ENCODE data around the gene DGKH.

DNA sequence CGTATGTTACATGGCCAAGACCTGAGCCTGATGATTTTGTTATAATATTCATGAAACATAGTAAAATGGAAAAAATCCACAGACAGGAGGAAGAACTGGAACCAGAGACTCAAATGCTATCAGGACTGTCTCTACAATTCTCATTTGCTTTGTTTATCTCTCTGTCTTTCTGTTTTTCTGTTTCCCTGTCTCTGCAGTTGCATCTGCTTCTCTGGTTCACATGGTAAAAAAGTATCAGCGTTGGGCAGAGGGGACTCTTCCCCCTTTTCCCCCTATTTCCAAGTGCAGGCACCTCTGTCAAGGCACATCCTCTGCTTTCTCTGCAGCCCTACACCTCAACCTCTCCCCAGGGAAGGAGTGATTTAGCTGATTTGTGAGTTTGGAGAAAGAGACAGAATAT lies 46.4 kb upstream of the DGKH start:
- TF ChIP-seq, protein P1, sequence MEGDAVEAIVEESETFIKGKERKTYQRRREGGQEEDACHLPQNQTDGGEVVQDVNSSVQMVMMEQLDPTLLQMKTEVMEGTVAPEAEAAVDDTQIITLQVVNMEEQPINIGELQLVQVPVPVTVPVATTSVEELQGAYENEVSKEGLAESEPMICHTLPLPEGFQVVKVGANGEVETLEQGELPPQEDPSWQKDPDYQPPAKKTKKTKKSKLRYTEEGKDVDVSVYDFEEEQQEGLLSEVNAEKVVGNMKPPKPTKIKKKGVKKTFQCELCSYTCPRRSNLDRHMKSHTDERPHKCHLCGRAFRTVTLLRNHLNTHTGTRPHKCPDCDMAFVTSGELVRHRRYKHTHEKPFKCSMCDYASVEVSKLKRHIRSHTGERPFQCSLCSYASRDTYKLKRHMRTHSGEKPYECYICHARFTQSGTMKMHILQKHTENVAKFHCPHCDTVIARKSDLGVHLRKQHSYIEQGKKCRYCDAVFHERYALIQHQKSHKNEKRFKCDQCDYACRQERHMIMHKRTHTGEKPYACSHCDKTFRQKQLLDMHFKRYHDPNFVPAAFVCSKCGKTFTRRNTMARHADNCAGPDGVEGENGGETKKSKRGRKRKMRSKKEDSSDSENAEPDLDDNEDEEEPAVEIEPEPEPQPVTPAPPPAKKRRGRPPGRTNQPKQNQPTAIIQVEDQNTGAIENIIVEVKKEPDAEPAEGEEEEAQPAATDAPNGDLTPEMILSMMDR (IDR thresholded peaks at IDR 0.05; ENCODE audit: poor library complexity, severe bottlenecking) = no peak
- no peak for TF ChIP-seq POLR2AphosphoS5 (IDR thresholded peaks at IDR 0.05)
- no peak for TF ChIP-seq RAD21 (conservative IDR thresholded peaks at IDR 0.05)
- no peak for TF ChIP-seq TAF1 (IDR thresholded peaks at IDR 0.05; ENCODE audit: low read depth)
- TF ChIP-seq EP300 (conservative IDR thresholded peaks at IDR 0.05; ENCODE audit: poor library complexity, severe bottlenecking) = no peak

All from neural cell (in vitro differentiated cells).